WTC11 (cell line): ENCODE results near the gene JADE1. TPM values are rescaled to one million over a fixed set of nuclear protein-coding genes. Genes with fewer than 3 reads are reported as not detected.

Source experiments
- ATAC-seq: fragments of 200-7000 bp; cut with Tn5 transposase; 2 replicates; pipeline ENCODE4 v1.10.0; 2021; ENCODE audit warnings: mild to moderate bottlenecking, moderate library complexity
- CTCF ChIA-PET: fragments of 300-600 bp; sonication (Branson Sonifier 250); formaldehyde crosslinking; loops from one replicate; lab custom pipeline; 2021; ENCODE audit warnings: antibody characterized with exemption; lab: Charles Lee
- POLR2A ChIA-PET: fragments of 350-600 bp; sonication (Branson Sonifier 250); formaldehyde crosslinking; loops from one replicate; lab custom pipeline; 2021; ENCODE audit warnings: antibody characterized with exemption; lab: Charles Lee
- DNase-seq: peaks from one replicate; pipeline ENCODE4 v3.0.0; 2021; ENCODE audit warnings: low spot score
- H3K27ac Mint-ChIP-seq: 2 replicates; pipeline ENCODE4 v1.8.0; 2021; ENCODE audit warnings: mixed read lengths
- H3K27me3 Mint-ChIP-seq: 2 replicates; pipeline ENCODE4 v1.8.0; 2021; ENCODE audit warnings: low read depth, mild to moderate bottlenecking, moderate library complexity, mixed read lengths
- H3K36me3 Mint-ChIP-seq: 2 replicates; pipeline ENCODE4 v1.8.0; 2021; ENCODE audit warnings: mixed read lengths
- H3K4me1 Mint-ChIP-seq: 2 replicates; pipeline ENCODE4 v1.8.0; 2022; ENCODE audit warnings: mixed read lengths
- H3K4me3 Mint-ChIP-seq: 2 replicates; pipeline ENCODE4 v1.8.0; 2021; ENCODE audit warnings: mild to moderate bottlenecking, moderate library complexity, mixed read lengths
- H3K9me3 Mint-ChIP-seq: 2 replicates; pipeline ENCODE4 v1.8.0; 2021; ENCODE audit warnings: mixed read lengths
- ATF3 ChIP-seq: sonication (generic); formaldehyde crosslinking; conservative IDR thresholded peaks from 2 replicates; pipeline ENCODE4 v1.8.1; 2022; ENCODE audit warnings: mild to moderate bottlenecking, missing genetic modification reagents
- CBFB ChIP-seq: sonication (generic); formaldehyde crosslinking; IDR thresholded peaks from 2 replicates; pipeline ENCODE4 v1.8.1; 2022; ENCODE audit warnings: mild to moderate bottlenecking, low read depth, missing genetic modification reagents
- E2F4 ChIP-seq: sonication (generic); formaldehyde crosslinking; IDR thresholded peaks from 2 replicates; pipeline ENCODE4 v1.8.1; 2022; ENCODE audit warnings: low read depth, mild to moderate bottlenecking, moderate library complexity, missing genetic modification reagents, borderline replicate concordance
- E2F5 ChIP-seq: sonication (generic); formaldehyde crosslinking; IDR thresholded peaks from 2 replicates; pipeline ENCODE4 v1.8.1; 2022; ENCODE audit warnings: mild to moderate bottlenecking, moderate library complexity, missing genetic modification reagents
- ERG ChIP-seq: fragments of 250-450 bp; sonication (Bioruptor Pico); IDR thresholded peaks from 2 replicates; pipeline ENCODE4 v1.8.0; 2021; ENCODE audit warnings: mild to moderate bottlenecking
- FOXK1 ChIP-seq: sonication (generic); formaldehyde crosslinking; IDR thresholded peaks from 2 replicates; pipeline ENCODE4 v1.8.0; 2022; ENCODE audit warnings: mild to moderate bottlenecking, moderate library complexity, missing genetic modification reagents
- FOXP4 ChIP-seq: sonication (generic); formaldehyde crosslinking; IDR thresholded peaks from 2 replicates; pipeline ENCODE4 v1.8.0; 2022; ENCODE audit warnings: mild to moderate bottlenecking, missing genetic modification reagents
- GTF2I ChIP-seq: fragments of 250-450 bp; sonication (Bioruptor Pico); conservative IDR thresholded peaks from 2 replicates; pipeline ENCODE4 v1.4.0; 2021; ENCODE audit warnings: mild to moderate bottlenecking
- HMGA2 ChIP-seq: fragments of 250-450 bp; sonication (Bioruptor Pico); IDR thresholded peaks from 2 replicates; pipeline ENCODE4 v1.4.0; 2021; ENCODE audit warnings: mild to moderate bottlenecking, moderate library complexity
- JAZF1 ChIP-seq: fragments of 250-450 bp; sonication (Bioruptor Pico); IDR thresholded peaks from 2 replicates; pipeline ENCODE4 v1.9.0; 2021; ENCODE audit warnings: moderate library complexity, mild to moderate bottlenecking, inconsistent platforms
- MLX ChIP-seq: sonication (generic); formaldehyde crosslinking; IDR thresholded peaks from 2 replicates; pipeline ENCODE4 v1.8.1; 2023; ENCODE audit warnings: mild to moderate bottlenecking, missing genetic modification reagents, moderate library complexity
- MXD4 ChIP-seq: fragments of 250-450 bp; sonication (Bioruptor Pico); IDR thresholded peaks from 2 replicates; pipeline ENCODE4 v1.8.0; 2021; ENCODE audit warnings: mild to moderate bottlenecking, moderate library complexity, borderline replicate concordance
- NFYB ChIP-seq: sonication (generic); formaldehyde crosslinking; conservative IDR thresholded peaks from 2 replicates; pipeline ENCODE4 v1.8.0; 2022; ENCODE audit warnings: low read depth, missing genetic modification reagents
- NR1H2 ChIP-seq: sonication (generic); formaldehyde crosslinking; IDR thresholded peaks from 2 replicates; pipeline ENCODE4 v1.9.0; 2021; ENCODE audit warnings: mild to moderate bottlenecking, moderate library complexity, missing genetic modification reagents
- NR2C2 ChIP-seq: sonication (generic); formaldehyde crosslinking; IDR thresholded peaks from 2 replicates; pipeline ENCODE4 v1.8.0; 2022; ENCODE audit warnings: mild to moderate bottlenecking, missing genetic modification reagents
- PREB ChIP-seq: sonication (generic); formaldehyde crosslinking; IDR thresholded peaks from 2 replicates; pipeline ENCODE4 v1.8.1; 2022; ENCODE audit warnings: mild to moderate bottlenecking, missing genetic modification reagents, moderate library complexity, borderline replicate concordance
- PRRX2 ChIP-seq: fragments of 250-450 bp; sonication (Bioruptor Pico); IDR thresholded peaks from 2 replicates; pipeline ENCODE4 v1.8.0; 2021; ENCODE audit warnings: mild to moderate bottlenecking
- RELA ChIP-seq: sonication (generic); formaldehyde crosslinking; IDR thresholded peaks from 2 replicates; pipeline ENCODE4 v1.8.1; 2022; ENCODE audit warnings: missing genetic modification reagents, mild to moderate bottlenecking, borderline replicate concordance
- RORB ChIP-seq: fragments of 250-450 bp; sonication (Bioruptor Pico); IDR thresholded peaks from 2 replicates; pipeline ENCODE4 v1.9.0; 2021; ENCODE audit warnings: mild to moderate bottlenecking
- SMAD4 ChIP-seq: sonication (generic); formaldehyde crosslinking; IDR thresholded peaks from 2 replicates; pipeline ENCODE4 v1.8.0; 2022; ENCODE audit warnings: mild to moderate bottlenecking, missing genetic modification reagents
- SP1 ChIP-seq: sonication (generic); formaldehyde crosslinking; conservative IDR thresholded peaks from 2 replicates; pipeline ENCODE4 v1.8.1; 2022; ENCODE audit warnings: missing genetic modification reagents
- ZNF121 ChIP-seq: sonication (generic); formaldehyde crosslinking; IDR thresholded peaks from 2 replicates; pipeline ENCODE4 v1.8.0; 2023; ENCODE audit warnings: missing genetic modification reagents
- ZNF219 ChIP-seq: sonication (generic); formaldehyde crosslinking; IDR thresholded peaks from 2 replicates; pipeline ENCODE4 v1.8.0; 2023; ENCODE audit warnings: missing genetic modification reagents, mild to moderate bottlenecking, borderline replicate concordance
- ZNF232 ChIP-seq: sonication (generic); formaldehyde crosslinking; IDR thresholded peaks from 2 replicates; pipeline ENCODE4 v1.8.0; 2022; ENCODE audit warnings: mild to moderate bottlenecking, missing genetic modification reagents
- ZNF263 ChIP-seq: sonication (generic); formaldehyde crosslinking; IDR thresholded peaks from 2 replicates; pipeline ENCODE4 v1.8.1; 2022; ENCODE audit warnings: low read depth, mild to moderate bottlenecking, moderate library complexity, missing genetic modification reagents
- ZNF281 ChIP-seq: sonication (generic); formaldehyde crosslinking; IDR thresholded peaks from 2 replicates; pipeline ENCODE4 v1.8.0; 2023; ENCODE audit warnings: mild to moderate bottlenecking, missing genetic modification reagents
- ZNF423 ChIP-seq: fragments of 250-450 bp; sonication (Bioruptor Pico); IDR thresholded peaks from 2 replicates; pipeline ENCODE4 v2.1.2; 2022; ENCODE audit warnings: mild to moderate bottlenecking, moderate library complexity
- ZNF671 ChIP-seq: fragments of 250-450 bp; sonication (Bioruptor Pico); IDR thresholded peaks from 2 replicates; pipeline ENCODE4 v1.8.0; 2021; ENCODE audit warnings: mild to moderate bottlenecking
- total RNA-seq: library from RNA; stranded (reverse); gene quantifications from 3 replicates; pipeline ENCODE4 v1.2.3, GENCODE V29; 2021

JADE1 gene
- total RNA-seq, 1 experiment from 2014 or later: 132 TPM

- CTCF ChIA-PET: interaction anchor here (1.1 to 1.9 kb wide), 3 partner anchors 9 to 358 kb away, joined by 3 to 6 read pairs (median 5); no protein-coding TSS in a partner anchor
- Mint-ChIP-seq H3K4me3 (peak overlapping the region; percentile 98), H3K27me3 (no peaks in the 10 kb centered on the region), H3K4me1 (peaks cover 61% of the 10 kb centered on the region), H3K27ac (no peak overlapping the region), H3K36me3 (peaks cover 30% of the 10 kb centered on the region), H3K9me3 (no peaks in the 10 kb centered on the region)
- ATAC-seq: peak; percentile 8
- POLR2A ChIA-PET: interaction anchor here (1.0 to 1.8 kb wide), 9 partner anchors 9 to 358 kb away, joined by 3 to 11 read pairs (median 4); no protein-coding TSS in a partner anchor
- DNase-seq: peak; percentile 90
- no peak for TF ChIP-seq PREB (CRISPR knock-in tag)
- TF ChIP-seq GTF2I: no peak
- no peak; the same call in 1 of the 2 replicates for TF ChIP-seq ZNF219 (CRISPR knock-in tag)
- TF ChIP-seq SP1 (CRISPR knock-in tag): no peak
- no peak for TF ChIP-seq NR2C2 (CRISPR knock-in tag)
- no peak for TF ChIP-seq MXD4 (CRISPR knock-in tag)
- no peak for TF ChIP-seq ZNF263
- TF ChIP-seq E2F5: no peak
- TF ChIP-seq ERG: no peak
- no peak for TF ChIP-seq HMGA2 (CRISPR knock-in tag)
- no peak for TF ChIP-seq FOXP4 (CRISPR knock-in tag)
- no peak for TF ChIP-seq ZNF232 (CRISPR knock-in tag)
- no peak; the same call in 1 of the 2 replicates for TF ChIP-seq ZNF671 (CRISPR knock-in tag)
- peak; percentile 56; the same call in 1 of the 2 replicates for TF ChIP-seq PRRX2 (CRISPR knock-in tag)
- TF ChIP-seq SMAD4 (CRISPR knock-in tag): no peak; the same call in 1 of the 2 replicates
- no peak for TF ChIP-seq ZNF281 (CRISPR knock-in tag)
- 0 out of 2 replicates have a peak, but pooled peaks have one; percentile 40 for TF ChIP-seq ZNF423 (CRISPR knock-in tag)
- no peak for TF ChIP-seq NFYB (CRISPR knock-in tag)
- no peak for TF ChIP-seq FOXK1 (CRISPR knock-in tag)
- TF ChIP-seq NR1H2: no peak
- 0 out of 2 replicates have a peak, but pooled peaks have one; percentile 23 for TF ChIP-seq CBFB (CRISPR knock-in tag)
- TF ChIP-seq RELA: no peak
- TF ChIP-seq RORB (CRISPR knock-in tag): no peak
- TF ChIP-seq E2F4: no peak
- no peak for TF ChIP-seq JAZF1 (CRISPR knock-in tag)
- no peak for TF ChIP-seq ATF3
- no peak for TF ChIP-seq ZNF121 (CRISPR knock-in tag)
- no peak for TF ChIP-seq MLX
Measured at GRCh38 chr4:128811571-128812441, 2.3 kb downstream of the JADE1 start.
